ENCODE results near the gene ERC2.

DNA sequence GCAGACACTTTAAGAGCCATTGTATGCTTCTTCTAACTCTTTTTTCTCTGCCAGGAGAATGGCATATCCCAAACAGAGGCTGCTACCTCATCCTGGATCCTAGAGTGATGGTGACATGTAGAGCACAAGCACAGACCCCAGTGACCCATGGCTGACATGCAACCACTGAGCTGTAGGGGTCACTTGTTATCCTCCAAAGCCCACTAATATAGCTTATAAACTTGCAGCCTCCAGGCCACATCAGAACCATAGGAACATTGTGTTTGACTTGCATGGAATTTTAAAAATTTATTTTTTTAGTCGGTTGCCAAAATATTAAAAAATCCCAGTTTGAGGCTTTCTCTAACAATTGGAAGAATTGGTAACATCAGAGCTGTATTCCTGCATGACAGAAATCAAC, 698.2 kb downstream of the ERC2 start:
- TF ChIP-seq, protein P1, sequence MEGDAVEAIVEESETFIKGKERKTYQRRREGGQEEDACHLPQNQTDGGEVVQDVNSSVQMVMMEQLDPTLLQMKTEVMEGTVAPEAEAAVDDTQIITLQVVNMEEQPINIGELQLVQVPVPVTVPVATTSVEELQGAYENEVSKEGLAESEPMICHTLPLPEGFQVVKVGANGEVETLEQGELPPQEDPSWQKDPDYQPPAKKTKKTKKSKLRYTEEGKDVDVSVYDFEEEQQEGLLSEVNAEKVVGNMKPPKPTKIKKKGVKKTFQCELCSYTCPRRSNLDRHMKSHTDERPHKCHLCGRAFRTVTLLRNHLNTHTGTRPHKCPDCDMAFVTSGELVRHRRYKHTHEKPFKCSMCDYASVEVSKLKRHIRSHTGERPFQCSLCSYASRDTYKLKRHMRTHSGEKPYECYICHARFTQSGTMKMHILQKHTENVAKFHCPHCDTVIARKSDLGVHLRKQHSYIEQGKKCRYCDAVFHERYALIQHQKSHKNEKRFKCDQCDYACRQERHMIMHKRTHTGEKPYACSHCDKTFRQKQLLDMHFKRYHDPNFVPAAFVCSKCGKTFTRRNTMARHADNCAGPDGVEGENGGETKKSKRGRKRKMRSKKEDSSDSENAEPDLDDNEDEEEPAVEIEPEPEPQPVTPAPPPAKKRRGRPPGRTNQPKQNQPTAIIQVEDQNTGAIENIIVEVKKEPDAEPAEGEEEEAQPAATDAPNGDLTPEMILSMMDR (conservative IDR thresholded peaks at IDR 0.05; ENCODE audit: low read length) = peak; percentile 22
- TF ChIP-seq EZH2phosphoT487 (IDR thresholded peaks at IDR 0.05; ENCODE audit: borderline replicate concordance) = no peak
